PC-3 (cell line): Measurements from ENCODE around the gene CSF1R.

Experiments
- CTCF ChIP-seq: fragments of 300-600 bp; sonication (generic); conservative IDR thresholded peaks from 2 replicates; pipeline ENCODE4 v1.5.1; 2017; ENCODE audit warnings: antibody characterized with exemption, low read depth, mild to moderate bottlenecking, low read length
- EZH2 ChIP-seq: fragments of 300-600 bp; sonication (generic); IDR thresholded peaks from one replicate; pipeline ENCODE4 v1.6.1; 2017; ENCODE audit warnings: antibody characterized with exemption, mild to moderate bottlenecking, low read length; ENCODE audit not compliant: unreplicated experiment

GRCh38 chr5:150064681-150065220 lies 21.6 kb downstream of the CSF1R start:
- TF ChIP-seq EZH2 (no peak), CTCF (no peak)
